ENCODE data around the gene DHH. TPM values are rescaled to one million over a fixed set of nuclear protein-coding genes. Genes with fewer than 3 reads are reported as not detected.
A peak's percentile ranks its signal among the peaks of the same experiment; 100 is the strongest.

DHH gene
- total RNA-seq, 1 donor from 2014 or later = 1.5 TPM

- DNase-seq = peak; percentile 26
- intact Hi-C loops (cut with DNase I) = no loop called here
- peaks cover 99% of the 10 kb centered on the region for H3K36me3 ChIP-seq
- no peaks in the 10 kb centered on the region for H3K27me3 ChIP-seq (ENCODE audit: low read depth)
- TF ChIP-seq, protein P1, sequence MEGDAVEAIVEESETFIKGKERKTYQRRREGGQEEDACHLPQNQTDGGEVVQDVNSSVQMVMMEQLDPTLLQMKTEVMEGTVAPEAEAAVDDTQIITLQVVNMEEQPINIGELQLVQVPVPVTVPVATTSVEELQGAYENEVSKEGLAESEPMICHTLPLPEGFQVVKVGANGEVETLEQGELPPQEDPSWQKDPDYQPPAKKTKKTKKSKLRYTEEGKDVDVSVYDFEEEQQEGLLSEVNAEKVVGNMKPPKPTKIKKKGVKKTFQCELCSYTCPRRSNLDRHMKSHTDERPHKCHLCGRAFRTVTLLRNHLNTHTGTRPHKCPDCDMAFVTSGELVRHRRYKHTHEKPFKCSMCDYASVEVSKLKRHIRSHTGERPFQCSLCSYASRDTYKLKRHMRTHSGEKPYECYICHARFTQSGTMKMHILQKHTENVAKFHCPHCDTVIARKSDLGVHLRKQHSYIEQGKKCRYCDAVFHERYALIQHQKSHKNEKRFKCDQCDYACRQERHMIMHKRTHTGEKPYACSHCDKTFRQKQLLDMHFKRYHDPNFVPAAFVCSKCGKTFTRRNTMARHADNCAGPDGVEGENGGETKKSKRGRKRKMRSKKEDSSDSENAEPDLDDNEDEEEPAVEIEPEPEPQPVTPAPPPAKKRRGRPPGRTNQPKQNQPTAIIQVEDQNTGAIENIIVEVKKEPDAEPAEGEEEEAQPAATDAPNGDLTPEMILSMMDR (IDR thresholded peaks at IDR 0.05) = no peak
- no peak overlapping the region for H3K27ac ChIP-seq
- no peaks in the 10 kb centered on the region for H3K9me3 ChIP-seq
- H3K4me1 ChIP-seq = no peaks in the 10 kb centered on the region
- no peak for ATAC-seq
- no peak overlapping the region for H3K4me3 ChIP-seq
These were observed 52.6 kb downstream of the DHH start for GRCh38 chr12:49041881-49042484.

GRCh38 chr12:49041036-49041880 is 53.3 kb downstream of the DHH start:
- Histone ChIP-seq H3K27me3 (ENCODE audit: low read depth) (no peaks in the 10 kb centered on the region), H3K27ac (no peak overlapping the region), H3K4me1 (no peaks in the 10 kb centered on the region), H3K9me3 (no peaks in the 10 kb centered on the region), H3K4me3 (no peak overlapping the region), H3K36me3 (peaks cover 98% of the 10 kb centered on the region)
- TF ChIP-seq, protein P1 (IDR thresholded peaks at IDR 0.05) = no peak
- DNase-seq = no peak
- intact Hi-C loops (cut with DNase I) = no loop called here
- ATAC-seq = no peak

GRCh38 chr12:49040364-49040855 is 54.2 kb downstream of the DHH start:
- peaks cover 96% of the 10 kb centered on the region for H3K36me3 ChIP-seq
- ATAC-seq (no peak), DNase-seq (no peak)
- no peak overlapping the region for H3K4me3 ChIP-seq
- TF ChIP-seq, protein P1 (IDR thresholded peaks at IDR 0.05) = no peak
- no peaks in the 10 kb centered on the region for H3K4me1 ChIP-seq
- H3K27ac ChIP-seq = no peak overlapping the region
- intact Hi-C loops (cut with DNase I) = no loop called here
- no peaks in the 10 kb centered on the region for H3K9me3 ChIP-seq
- H3K27me3 ChIP-seq (ENCODE audit: low read depth) = no peaks in the 10 kb centered on the region

DNA sequence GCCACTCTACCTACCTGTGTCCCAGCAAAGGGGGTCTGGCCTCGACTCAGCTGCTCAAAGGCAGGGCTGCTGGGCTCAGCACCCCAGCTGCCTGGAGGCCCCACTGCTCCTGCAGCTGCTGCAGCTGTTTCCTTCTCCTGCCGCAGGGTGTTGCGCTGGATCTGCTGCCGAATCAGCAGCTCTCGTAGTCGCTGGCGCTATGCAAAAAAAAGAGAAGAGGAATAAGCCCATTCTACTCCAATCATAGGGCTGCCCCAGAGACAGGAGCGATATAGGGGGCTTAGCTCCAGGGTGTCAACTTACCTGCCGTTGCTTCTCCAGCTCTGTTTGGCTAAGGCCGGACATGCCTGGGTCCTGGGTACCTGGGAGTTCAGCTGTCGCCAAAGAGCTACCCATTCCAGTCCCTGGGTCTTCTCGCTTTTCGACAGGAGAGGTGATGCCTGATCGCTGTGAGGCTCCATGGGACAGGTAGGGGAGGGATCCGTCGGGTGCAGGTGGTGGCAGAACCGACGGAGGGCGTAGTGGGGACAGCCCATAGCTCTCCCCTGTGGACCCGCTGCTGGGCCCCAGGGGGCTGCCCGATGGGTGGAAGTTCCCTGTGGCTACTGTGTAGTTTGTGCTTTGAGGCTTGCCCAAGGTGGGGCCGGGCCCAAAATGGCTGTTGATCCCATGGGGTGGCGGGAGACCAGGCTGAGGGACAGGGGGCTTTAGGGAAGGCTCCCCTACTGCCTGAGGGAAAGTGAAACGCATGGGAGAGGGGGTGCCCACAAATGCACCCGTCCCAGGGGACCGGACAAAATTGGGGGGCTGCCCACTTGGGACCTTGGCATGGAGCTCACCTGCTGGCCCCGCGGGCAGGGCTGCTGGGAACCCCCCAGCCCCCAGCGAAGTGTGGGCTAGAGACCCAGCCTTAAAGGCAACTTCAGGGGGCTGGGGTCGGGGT is 54.9 kb downstream of the DHH start:
- Histone ChIP-seq H3K4me3 (no peak overlapping the region), H3K27me3 (ENCODE audit: low read depth) (no peaks in the 10 kb centered on the region), H3K36me3 (peaks cover 96% of the 10 kb centered on the region), H3K9me3 (no peaks in the 10 kb centered on the region), H3K4me1 (no peaks in the 10 kb centered on the region), H3K27ac (no peak overlapping the region)
- ATAC-seq (no peak), DNase-seq (peak; percentile 42)
- intact Hi-C loops (cut with DNase I) = no loop called here
- TF ChIP-seq, protein P1 (IDR thresholded peaks at IDR 0.05) = no peak

DNA sequence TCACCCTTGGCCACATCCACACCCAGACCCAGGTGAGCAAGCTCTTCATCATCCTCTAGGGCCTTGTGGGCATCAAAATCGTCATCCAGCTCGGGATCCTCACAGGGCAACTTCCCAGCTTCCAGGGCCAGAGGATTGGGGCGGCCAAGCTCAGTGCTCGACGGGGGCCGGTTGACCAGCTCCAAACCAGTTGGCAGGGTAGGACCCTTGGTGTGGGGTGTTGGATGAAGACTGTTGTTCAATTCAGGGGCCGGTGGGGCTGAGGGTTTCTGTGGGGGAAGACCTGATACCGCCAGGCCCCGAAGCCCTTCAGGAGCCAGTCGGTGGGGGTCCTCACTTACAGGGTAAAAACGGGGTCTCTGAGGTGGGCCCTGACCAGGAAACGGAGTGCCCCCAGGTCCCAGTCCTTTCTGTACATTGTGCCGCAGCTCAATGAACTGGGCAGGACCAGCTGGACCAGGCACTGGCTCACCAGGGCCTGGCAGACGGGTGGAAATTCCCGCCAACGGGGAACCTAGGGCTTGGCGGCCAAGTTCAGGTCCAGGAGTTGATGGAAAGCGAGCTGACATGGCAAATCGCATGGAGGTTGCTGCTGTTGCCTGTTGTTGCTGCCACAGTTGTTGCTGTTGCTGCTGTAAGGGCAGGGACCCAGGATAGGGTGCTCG is 56.2 kb downstream of the DHH start:
- Histone ChIP-seq H3K27me3 (ENCODE audit: low read depth) (no peaks in the 10 kb centered on the region), H3K27ac (no peak overlapping the region), H3K4me3 (no peak overlapping the region), H3K36me3 (peaks cover 96% of the 10 kb centered on the region), H3K9me3 (no peaks in the 10 kb centered on the region), H3K4me1 (peaks cover 2% of the 10 kb centered on the region)
- ATAC-seq (no peak), DNase-seq (peak; percentile 35)
- intact Hi-C loops (cut with DNase I) = no loop called here
- TF ChIP-seq, protein P1 (IDR thresholded peaks at IDR 0.05) = no peak
